Measurements from ENCODE around the gene HPS1.

The HPS1 gene

GRCh38 chr10:98425511-98426352, 21.0 kb downstream of the HPS1 start:
- Histone ChIP-seq H3K4me3 (no peak overlapping the region), H3K27ac (no peak overlapping the region)
- TF ChIP-seq CTCF (IDR thresholded peaks at IDR 0.05): peak; percentile 38
- peak; percentile 65 for DNase-seq (ENCODE audit: low spot score)

GRCh38 chr10:98424295-98425254, 22.2 kb downstream of the HPS1 start:
- Histone ChIP-seq H3K4me3 (no peak overlapping the region), H3K27ac (no peak overlapping the region)
- DNase-seq (ENCODE audit: low spot score): peak; percentile 64
- TF ChIP-seq CTCF (IDR thresholded peaks at IDR 0.05): no peak

- no peak for TF ChIP-seq CTCF (IDR thresholded peaks at IDR 0.05)
- DNase-seq (ENCODE audit: low spot score): peak; percentile 70
- Histone ChIP-seq H3K4me3 (no peak overlapping the region), H3K27ac (no peak overlapping the region)
Measured at GRCh38 chr10:98423691-98424120, 23.0 kb downstream of the HPS1 start.

GRCh38 chr10:98422182-98422581, 24.6 kb downstream of the HPS1 start:
- DNase-seq (ENCODE audit: low spot score): peak; percentile 64
- TF ChIP-seq CTCF (IDR thresholded peaks at IDR 0.05): no peak
- Histone ChIP-seq H3K27ac (no peak overlapping the region), H3K4me3 (no peak overlapping the region)

- Histone ChIP-seq H3K27ac (no peak overlapping the region), H3K4me3 (no peak overlapping the region)
- DNase-seq (ENCODE audit: low spot score): peak; percentile 24
- TF ChIP-seq CTCF (IDR thresholded peaks at IDR 0.05): no peak
Measured at GRCh38 chr10:98420786-98421185, 25.9 kb downstream of the HPS1 start.

GRCh38 chr10:98419469-98420261, 27.1 kb downstream of the HPS1 start:
- Histone ChIP-seq H3K27ac (no peak overlapping the region), H3K4me3 (no peak overlapping the region)
- DNase-seq (ENCODE audit: low spot score): peak; percentile 64
- TF ChIP-seq CTCF (IDR thresholded peaks at IDR 0.05): no peak

Measured in coronary artery (tissue), 2 donors.